ENCODE data around the gene CDH5. TPM values are rescaled to one million over a fixed set of nuclear protein-coding genes. Genes with fewer than 3 reads are reported as not detected.

Gene CDH5
- total RNA-seq, 4 donors from 2014 or later = 6.0 to 18.1 (median 6.8) TPM

GRCh38 chr16:66416939-66417700 lies 50.6 kb downstream of the CDH5 start:
- H3K4me3 ChIP-seq = no peak overlapping the region
- TF ChIP-seq POLR2AphosphoS5 (IDR thresholded peaks at IDR 0.05) (no peak), POLR2A (IDR thresholded peaks at IDR 0.05) (no peak), CTCF (IDR thresholded peaks at IDR 0.05) (no peak), EP300 (IDR thresholded peaks at IDR 0.05; ENCODE audit: low read depth) (no peak)
- H3K4me1 ChIP-seq = no peaks in the 10 kb centered on the region
- intact Hi-C loops (cut with DNase I; ENCODE audit: low total_unique reads) = no loop called here
- peaks cover 4% of the 10 kb centered on the region for H3K27me3 ChIP-seq
- in situ Hi-C loops (cut with MboI; ENCODE audit: low pct_ligation_motif_present in 1 of 4, low pct_unique_long_range_greater_than_20kb in 1 of 4, low sequenced_read_pairs in 3 of 4) = loop anchor here (10.0 to 25.0 kb wide), 4 partner anchors 168 to 445 kb away; partner anchors contain the start of genes CMTM2 (in 1 of the 4) and CMTM3 (in 1 of the 4)
- H3K36me3 ChIP-seq = no peaks in the 10 kb centered on the region
- H3K27ac ChIP-seq = no peak overlapping the region
- no peak for DNase-seq
- no peaks in the 10 kb centered on the region for H3K9me3 ChIP-seq
- 79 to 98% methylated on average over 9 of the region's 9 CpGs for WGBS, 2 donors (ENCODE audit: low coverage in 1 of 2)

DNA sequence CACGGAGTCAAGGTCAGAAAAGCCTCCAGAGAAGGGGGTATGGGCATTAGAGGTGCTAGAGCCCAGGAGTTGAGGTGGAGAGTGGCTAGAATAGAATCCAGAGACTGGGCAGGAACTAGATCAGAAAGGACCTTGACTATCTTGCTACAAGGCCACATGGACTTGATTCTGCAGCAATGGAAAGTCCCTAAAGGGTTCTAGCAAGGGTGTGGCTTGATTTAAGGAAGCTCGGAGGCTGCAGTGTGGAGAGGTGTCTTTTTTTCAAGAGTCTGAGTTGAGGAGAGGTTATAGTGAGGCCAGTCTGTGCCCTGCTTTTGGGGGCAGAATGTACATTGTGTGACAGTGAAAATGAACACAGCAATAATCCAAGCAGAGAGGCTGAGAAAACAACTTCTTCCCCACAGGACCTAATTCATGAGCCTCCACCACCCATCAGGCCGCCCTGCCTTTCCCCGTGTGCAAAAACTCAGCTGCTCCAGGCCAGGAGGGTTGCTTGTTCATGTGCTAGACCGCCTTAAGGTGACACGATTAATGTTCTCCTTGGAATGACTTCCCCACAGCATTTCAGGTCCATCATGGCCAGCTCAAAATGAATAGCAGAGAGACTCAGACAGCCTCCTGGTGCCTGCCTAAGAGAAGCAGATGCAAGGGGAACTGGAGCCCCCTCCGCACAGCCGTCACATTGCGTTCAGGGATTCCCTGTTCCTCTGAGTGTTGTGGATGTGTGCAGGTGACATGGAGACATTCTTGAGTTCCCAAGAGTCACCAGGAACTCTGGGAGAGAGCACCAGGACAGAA lies 51.9 kb downstream of the CDH5 start:
- no peaks in the 10 kb centered on the region for H3K9me3 ChIP-seq
- H3K4me3 ChIP-seq = no peak overlapping the region
- intact Hi-C loops (cut with DNase I; ENCODE audit: low total_unique reads) = no loop called here
- WGBS, 2 donors (ENCODE audit: low coverage in 1 of 2) = 64 to 75% methylated on average over 4 to 9 of the region's 9 CpGs
- TF ChIP-seq EP300 (IDR thresholded peaks at IDR 0.05; ENCODE audit: low read depth) (no peak), CTCF (IDR thresholded peaks at IDR 0.05) (no peak), POLR2A (IDR thresholded peaks at IDR 0.05) (no peak), POLR2AphosphoS5 (IDR thresholded peaks at IDR 0.05) (no peak)
- no peak for DNase-seq
- in situ Hi-C loops (cut with MboI; ENCODE audit: low pct_ligation_motif_present in 1 of 4, low pct_unique_long_range_greater_than_20kb in 1 of 4, low sequenced_read_pairs in 3 of 4) = loop anchor here (10.0 to 25.0 kb wide), 4 partner anchors 166 to 444 kb away; partner anchors contain the start of genes CMTM2 (in 1 of the 4) and CMTM3 (in 1 of the 4)
- H3K27ac ChIP-seq = no peak overlapping the region
- peaks cover 4% of the 10 kb centered on the region for H3K27me3 ChIP-seq
- H3K36me3 ChIP-seq = no peaks in the 10 kb centered on the region
- H3K4me1 ChIP-seq = no peaks in the 10 kb centered on the region

DNA sequence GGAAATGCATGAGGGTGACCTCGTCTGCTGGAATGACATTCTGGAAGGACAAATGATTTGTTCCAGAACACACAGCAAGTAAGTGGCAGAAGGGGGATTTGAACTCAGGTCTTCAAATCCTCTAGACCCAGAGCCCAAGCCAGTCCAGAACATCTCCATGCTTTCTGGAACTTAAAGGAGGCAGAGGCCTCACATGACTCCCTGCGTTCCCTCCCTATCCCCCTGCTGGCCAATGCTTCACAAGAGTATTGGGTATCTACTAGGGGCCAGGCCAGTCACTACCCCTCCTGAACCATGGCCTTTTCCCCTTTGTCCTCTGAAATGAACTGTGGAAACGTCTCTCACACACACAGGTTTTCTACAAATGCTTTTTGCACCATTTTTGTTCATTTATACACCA lies 53.0 kb downstream of the CDH5 start:
- no peak overlapping the region for H3K4me3 ChIP-seq
- no peak for DNase-seq
- in situ Hi-C loops (cut with MboI; ENCODE audit: low pct_ligation_motif_present in 1 of 4, low pct_unique_long_range_greater_than_20kb in 1 of 4, low sequenced_read_pairs in 3 of 4) (loop anchor here (10.0 to 25.0 kb wide), 4 partner anchors 165 to 443 kb away; partner anchors contain the start of genes CMTM2 (in 1 of the 4) and CMTM3 (in 1 of the 4)), intact Hi-C loops (cut with DNase I; ENCODE audit: low total_unique reads) (no loop called here)
- H3K9me3 ChIP-seq = no peaks in the 10 kb centered on the region
- no peaks in the 10 kb centered on the region for H3K36me3 ChIP-seq
- H3K4me1 ChIP-seq = no peaks in the 10 kb centered on the region
- no peak overlapping the region for H3K27ac ChIP-seq
- WGBS, 2 donors (ENCODE audit: low coverage in 1 of 2) = 0 to 51% methylated on average over 1 to 3 of the region's 3 CpGs
- peaks cover 16% of the 10 kb centered on the region for H3K27me3 ChIP-seq
- no peak for TF ChIP-seq EP300 (IDR thresholded peaks at IDR 0.05; ENCODE audit: low read depth)
- TF ChIP-seq POLR2A (IDR thresholded peaks at IDR 0.05) = no peak
- TF ChIP-seq CTCF (IDR thresholded peaks at IDR 0.05) = no peak
- no peak for TF ChIP-seq POLR2AphosphoS5 (IDR thresholded peaks at IDR 0.05)

DNA sequence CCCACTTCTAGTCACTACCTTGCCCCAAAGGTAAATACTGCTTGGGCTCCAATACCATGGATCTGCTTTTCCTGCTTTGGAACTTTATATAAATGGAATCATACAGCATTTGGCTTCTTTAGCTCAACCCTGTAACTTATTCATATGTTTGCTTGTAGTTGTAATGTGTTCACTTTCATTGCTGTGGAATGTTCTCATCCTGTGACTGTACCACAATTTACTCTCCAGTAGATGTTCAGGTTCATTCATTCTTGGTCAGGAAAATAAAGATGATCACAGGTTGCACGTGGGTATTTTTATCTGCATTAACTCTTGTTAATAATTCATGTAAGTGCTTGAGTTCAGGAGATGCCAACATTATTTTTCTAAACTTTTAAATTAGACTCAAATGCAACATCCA lies 53.9 kb downstream of the CDH5 start:
- WGBS, 2 donors (ENCODE audit: low coverage in 1 of 2) = 33 to 41% methylated on average over 1 of the region's 1 CpG
- TF ChIP-seq POLR2AphosphoS5 (IDR thresholded peaks at IDR 0.05) (no peak), POLR2A (IDR thresholded peaks at IDR 0.05) (no peak), EP300 (IDR thresholded peaks at IDR 0.05; ENCODE audit: low read depth) (no peak), CTCF (IDR thresholded peaks at IDR 0.05) (no peak)
- Histone ChIP-seq H3K27me3 (peaks cover 24% of the 10 kb centered on the region), H3K27ac (no peak overlapping the region), H3K4me1 (no peaks in the 10 kb centered on the region), H3K9me3 (no peaks in the 10 kb centered on the region), H3K4me3 (no peak overlapping the region), H3K36me3 (no peaks in the 10 kb centered on the region)
- in situ Hi-C loops (cut with MboI; ENCODE audit: low pct_ligation_motif_present in 1 of 4, low pct_unique_long_range_greater_than_20kb in 1 of 4, low sequenced_read_pairs in 3 of 4) (loop anchor here (25.0 kb wide), 3 partner anchors 167 to 442 kb away; partner anchors contain the start of genes CMTM2 (in 1 of the 4) and CMTM3 (in 1 of the 4)), intact Hi-C loops (cut with DNase I; ENCODE audit: low total_unique reads) (no loop called here)
- DNase-seq = no peak

All from transverse colon (tissue), 4 donors.